ENCODE measurements around the gene C5AR2. TPM values are rescaled to one million over a fixed set of nuclear protein-coding genes. Genes with fewer than 3 reads are reported as not detected.

Gene C5AR2
- total RNA-seq (under 0.01 TPM in 1 of 2 replicates, not detected in the other), polyA plus RNA-seq (0.02 and 0.08 TPM in 2 replicates), polyA minus RNA-seq (ENCODE audit: low replicate concordance) (0.07 TPM in 1 of 2 replicates, not detected in the other)
- polyA plus RNA-seq (2012): 0.03 TPM in 1 of 2 replicates, not detected in the other

DNA sequence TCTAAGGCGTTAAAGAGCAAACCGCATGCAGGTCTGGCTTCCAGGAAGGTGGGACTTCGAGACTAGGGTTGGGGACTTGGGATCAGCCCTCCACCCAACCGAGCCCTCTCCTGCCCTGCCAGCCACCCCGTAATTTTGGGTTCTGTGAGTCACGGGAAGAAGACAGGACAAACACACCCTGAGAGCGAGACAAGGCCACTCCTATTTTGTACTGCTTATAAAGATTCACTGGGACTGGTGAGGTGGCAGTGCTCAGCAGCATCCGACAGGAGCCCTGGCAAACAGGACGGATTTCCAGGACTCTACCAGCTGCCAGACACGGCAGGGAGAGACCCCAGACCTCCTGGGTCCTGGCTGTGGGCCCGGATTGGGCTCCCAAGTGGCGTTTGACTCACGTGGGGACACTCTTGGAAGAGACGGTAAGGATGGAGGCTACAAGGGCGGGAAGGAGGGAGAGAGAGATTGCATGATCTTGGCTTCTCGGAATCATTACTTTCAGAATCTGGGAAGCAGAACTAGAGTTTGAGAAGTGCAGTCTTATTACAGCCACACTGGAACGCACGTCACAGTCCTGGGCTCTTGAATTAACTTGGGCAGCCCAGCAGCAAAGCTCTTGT, at the start of gene C5AR2:
Gene C5AR2, plus strand, starts transcription at position 245 of the 617 bp plus-strand sequence. CDS start 8,625 bp downstream, outside the sequence.
- Histone ChIP-seq H2AFZ (ENCODE audit: low read length) (no peak within 1 kb of the TSS), H3K4me3 (replicated peaks in 1 of 4; ENCODE audit: control extremely low read depth in 1 of 4, insufficient read depth in 1 of 4, low read depth in 3 of 4, low read length in 4 of 4) (no peak within 1 kb of the TSS), H3K9ac (ENCODE audit: insufficient read depth, low read length) (no peak within 1 kb of the TSS)

DNA sequence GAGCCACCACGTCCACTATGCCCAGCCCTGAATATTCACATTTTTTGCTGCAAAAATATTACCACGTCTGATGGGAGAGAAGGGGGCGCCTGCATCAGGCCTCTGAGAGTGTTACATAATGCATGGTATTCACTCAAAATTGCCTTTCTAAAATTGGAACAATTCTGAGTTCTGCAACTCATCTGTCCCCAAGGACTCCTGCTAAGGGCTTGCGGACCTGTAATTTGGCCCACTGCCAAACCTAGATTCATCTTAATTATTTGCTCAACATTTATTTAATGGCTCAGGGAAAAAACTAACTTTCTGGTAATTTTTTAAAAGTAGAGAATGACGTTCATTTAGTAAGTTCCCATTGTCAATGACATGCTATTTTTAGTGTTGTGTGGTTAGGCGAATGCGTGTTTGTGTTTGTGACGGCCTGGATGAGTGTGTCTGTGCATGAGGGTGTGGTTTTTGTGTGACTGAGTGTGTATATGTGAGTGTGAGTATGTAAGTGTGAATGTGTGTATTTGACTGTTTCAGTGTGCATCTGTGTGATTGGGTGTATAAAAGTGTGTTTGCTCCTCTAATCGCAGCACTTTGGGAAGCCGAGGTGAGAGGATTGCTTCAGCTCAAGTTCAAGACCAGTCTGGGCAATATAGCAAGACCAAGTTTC, 48.4 kb upstream of the C5AR2 start:
- Histone ChIP-seq H3K9me3 (ENCODE audit: control insufficient read depth, insufficient read depth, low read depth, low read length) (no peaks in the 10 kb centered on the region), H3K79me2 (ENCODE audit: control insufficient read depth, insufficient read depth, low read length) (no peaks in the 10 kb centered on the region), H3K27me3 (ENCODE audit: control insufficient read depth, insufficient read depth, low read length) (no peaks in the 10 kb centered on the region), H3K4me3 (replicated peaks in 1 of 4; ENCODE audit: control extremely low read depth in 1 of 4, insufficient read depth in 1 of 4, low read depth in 3 of 4, low read length in 4 of 4) (no peak overlapping the region), H3K36me3 (ENCODE audit: control insufficient read depth, insufficient read depth, low read length) (no peaks in the 10 kb centered on the region), H4K20me1 (ENCODE audit: control insufficient read depth, extremely low read depth, insufficient read depth, low read length) (no peaks in the 10 kb centered on the region), H3K4me2 (ENCODE audit: extremely low read depth, insufficient read depth, low read length) (no peak overlapping the region), H3K4me1 (ENCODE audit: control insufficient read depth, extremely low read depth, insufficient read depth, low read length) (peaks cover 4% of the 10 kb centered on the region), H3K9ac (ENCODE audit: insufficient read depth, low read length) (no peak overlapping the region), H2AFZ (ENCODE audit: low read length) (no peak overlapping the region), H3K27ac (ENCODE audit: insufficient read depth, low read length) (no peak overlapping the region)
- DNase-seq (ENCODE audit: low read depth in 2 of 2): no peak
- TF ChIP-seq CTCF (conservative IDR thresholded peaks at IDR 0.05 in 1 of 2, IDR thresholded peaks at IDR 0.05 in 1 of 2; ENCODE audit: low read depth in 1 of 2, low read length in 2 of 2): no peak
- no peak for TF ChIP-seq EZH2 (IDR thresholded peaks at IDR 0.05; ENCODE audit: low read length, missing control alignments)

More for the DNA sequence above, at the start of gene C5AR2:
- Histone ChIP-seq H3K9me3 (ENCODE audit: control insufficient read depth, insufficient read depth, low read depth, low read length) (no peaks in the 10 kb centered on the region), H3K4me2 (ENCODE audit: extremely low read depth, insufficient read depth, low read length) (no peak within 1 kb of the TSS), H3K27me3 (ENCODE audit: control insufficient read depth, insufficient read depth, low read length) (no peaks in the 10 kb centered on the region), H3K27ac (ENCODE audit: insufficient read depth, low read length) (no peak within 1 kb of the TSS), H3K79me2 (ENCODE audit: control insufficient read depth, insufficient read depth, low read length) (no peaks in the 10 kb centered on the region), H3K4me1 (ENCODE audit: control insufficient read depth, extremely low read depth, insufficient read depth, low read length) (no peaks in the 10 kb centered on the region), H3K36me3 (ENCODE audit: control insufficient read depth, insufficient read depth, low read length) (no peaks in the 10 kb centered on the region), H4K20me1 (ENCODE audit: control insufficient read depth, extremely low read depth, insufficient read depth, low read length) (no peaks in the 10 kb centered on the region)
- no peak for DNase-seq (ENCODE audit: low read depth in 2 of 2)
- no peak for TF ChIP-seq CTCF (conservative IDR thresholded peaks at IDR 0.05 in 1 of 2, IDR thresholded peaks at IDR 0.05 in 1 of 2; ENCODE audit: low read depth in 1 of 2, low read length in 2 of 2)
- no peak for TF ChIP-seq EZH2 (IDR thresholded peaks at IDR 0.05; ENCODE audit: low read length, missing control alignments)

DNA sequence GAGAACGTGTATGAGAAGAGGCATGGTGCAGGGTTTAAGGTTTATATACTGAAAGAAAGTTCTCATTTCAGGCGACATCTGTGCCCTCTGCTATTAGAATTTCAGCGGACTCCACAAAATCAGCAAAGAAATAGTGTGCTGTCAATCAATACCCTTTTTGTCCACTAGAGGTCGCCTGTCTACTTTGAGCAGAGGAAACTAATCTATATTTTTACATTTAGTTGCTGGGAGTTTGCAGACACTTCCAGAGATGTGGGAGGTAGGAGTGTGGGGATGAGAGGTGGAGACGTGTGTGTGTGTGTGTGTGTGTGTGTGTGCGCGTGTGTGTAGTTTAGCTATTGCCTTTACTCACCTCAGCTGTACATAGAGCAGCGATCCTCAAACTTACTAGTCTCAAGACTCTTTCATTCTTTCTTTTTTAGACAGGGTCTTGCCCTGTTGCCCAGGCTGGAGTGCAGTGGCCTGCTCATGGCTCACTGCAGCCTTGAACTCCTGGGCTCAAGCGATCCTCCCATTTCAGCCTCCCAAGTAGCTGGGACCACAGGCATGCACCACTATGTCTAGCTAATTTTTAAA, 47.6 kb upstream of the C5AR2 start:
- H3K79me2 ChIP-seq (ENCODE audit: control insufficient read depth, insufficient read depth, low read length): no peaks in the 10 kb centered on the region
- no peak overlapping the region for H3K4me3 ChIP-seq (replicated peaks in 1 of 4; ENCODE audit: control extremely low read depth in 1 of 4, insufficient read depth in 1 of 4, low read depth in 3 of 4, low read length in 4 of 4)
- H3K4me2 ChIP-seq (ENCODE audit: extremely low read depth, insufficient read depth, low read length): no peak overlapping the region
- H3K27me3 ChIP-seq (ENCODE audit: control insufficient read depth, insufficient read depth, low read length): no peaks in the 10 kb centered on the region
- H3K36me3 ChIP-seq (ENCODE audit: control insufficient read depth, insufficient read depth, low read length): no peaks in the 10 kb centered on the region
- no peak overlapping the region for H3K27ac ChIP-seq (ENCODE audit: insufficient read depth, low read length)
- peaks cover 11% of the 10 kb centered on the region for H3K4me1 ChIP-seq (ENCODE audit: control insufficient read depth, extremely low read depth, insufficient read depth, low read length)
- DNase-seq (ENCODE audit: low read depth in 2 of 2): peak; percentile 41 to 70
- H3K9me3 ChIP-seq (ENCODE audit: control insufficient read depth, insufficient read depth, low read depth, low read length): no peaks in the 10 kb centered on the region
- H4K20me1 ChIP-seq (ENCODE audit: control insufficient read depth, extremely low read depth, insufficient read depth, low read length): no peaks in the 10 kb centered on the region
- no peak overlapping the region for H2AFZ ChIP-seq (ENCODE audit: low read length)
- TF ChIP-seq EZH2 (IDR thresholded peaks at IDR 0.05; ENCODE audit: low read length, missing control alignments) (no peak), CTCF (conservative IDR thresholded peaks at IDR 0.05 in 1 of 2, IDR thresholded peaks at IDR 0.05 in 1 of 2; ENCODE audit: low read depth in 1 of 2, low read length in 2 of 2) (peak; percentile 78 to 91)
- H3K9ac ChIP-seq (ENCODE audit: insufficient read depth, low read length): no peak overlapping the region

Data from fibroblast of lung (primary cell).